Measurements from ENCODE around the gene PEF1.

Gene PEF1

GRCh38 chr1:31645274-31645568 is 545 bp upstream of the PEF1 start:
- no peak for TF ChIP-seq CTCF (IDR thresholded peaks at IDR 0.05; ENCODE audit: borderline replicate concordance, insufficient read depth, low read depth, low read length)
- H3K4me3 ChIP-seq (ENCODE audit: low read depth, low read length): peak overlapping the region; percentile 99

GRCh38 chr1:31643976-31644559 is 608 bp downstream of the PEF1 start:
- no peak for TF ChIP-seq CTCF (IDR thresholded peaks at IDR 0.05; ENCODE audit: borderline replicate concordance, insufficient read depth, low read depth, low read length)
- H3K4me3 ChIP-seq (ENCODE audit: low read depth, low read length): peak overlapping the region; percentile 99

- H3K4me3 ChIP-seq (ENCODE audit: low read depth, low read length): no peak overlapping the region
- no peak for TF ChIP-seq CTCF (IDR thresholded peaks at IDR 0.05; ENCODE audit: borderline replicate concordance, insufficient read depth, low read depth, low read length)
These were observed 1.8 kb downstream of the PEF1 start for GRCh38 chr1:31642897-31643296.

GRCh38 chr1:31642366-31642765 is 2.3 kb downstream of the PEF1 start:
- TF ChIP-seq CTCF (IDR thresholded peaks at IDR 0.05; ENCODE audit: borderline replicate concordance, insufficient read depth, low read depth, low read length): no peak
- H3K4me3 ChIP-seq (ENCODE audit: low read depth, low read length): no peak overlapping the region

GRCh38 chr1:31640964-31641363 is 3.7 kb downstream of the PEF1 start:
- no peak overlapping the region for H3K4me3 ChIP-seq (ENCODE audit: low read depth, low read length)
- no peak for TF ChIP-seq CTCF (IDR thresholded peaks at IDR 0.05; ENCODE audit: borderline replicate concordance, insufficient read depth, low read depth, low read length)

GRCh38 chr1:31640179-31640578 is 4.5 kb downstream of the PEF1 start:
- TF ChIP-seq CTCF (IDR thresholded peaks at IDR 0.05; ENCODE audit: borderline replicate concordance, insufficient read depth, low read depth, low read length): peak; percentile 7; the same call in 1 of the 2 replicates
- no peak overlapping the region for H3K4me3 ChIP-seq (ENCODE audit: low read depth, low read length)

- no peak for TF ChIP-seq CTCF (IDR thresholded peaks at IDR 0.05; ENCODE audit: borderline replicate concordance, insufficient read depth, low read depth, low read length)
These were observed 5.1 kb downstream of the PEF1 start for GRCh38 chr1:31639543-31639942.

More at GRCh38 chr1:31639543-31639942, 5.1 kb downstream of the PEF1 start:
- no peak overlapping the region for H3K4me3 ChIP-seq (ENCODE audit: low read depth, low read length)

Data from GM12875 (cell line).